ENCODE measurements around the gene ZNF92. TPM values are rescaled to one million over a fixed set of nuclear protein-coding genes. Genes with fewer than 3 reads are reported as not detected.

The ZNF92 gene
- total RNA-seq, 1 experiment from 2014 or later, result 9.4 TPM

DNA sequence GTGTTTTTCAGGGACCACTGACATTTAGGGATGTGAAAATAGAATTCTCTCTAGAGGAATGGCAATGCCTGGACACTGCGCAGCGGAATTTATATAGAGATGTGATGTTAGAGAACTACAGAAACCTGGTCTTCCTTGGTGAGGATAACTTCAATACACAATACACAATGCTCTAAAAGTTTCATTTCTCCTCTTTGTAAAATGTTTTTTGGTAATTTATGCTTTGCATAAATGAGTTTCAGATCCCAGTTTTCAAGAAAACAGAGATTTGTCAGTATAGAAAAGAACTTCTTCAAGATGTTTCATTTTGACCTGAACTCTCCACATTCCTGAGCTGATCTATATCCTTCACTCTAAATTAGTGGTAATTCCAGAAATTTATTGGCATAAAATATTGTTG, 14.2 kb downstream of the ZNF92 start:
- no peaks in the 10 kb centered on the region for H3K4me1 ChIP-seq (ENCODE audit: control insufficient read depth in 1 of 2, insufficient read depth in 2 of 2, low read length in 2 of 2)
- TF ChIP-seq POLR2AphosphoS5 (IDR thresholded peaks at IDR 0.05; ENCODE audit: low read depth, low read length) (no peak), TCF7L2 (IDR thresholded peaks at IDR 0.05; ENCODE audit: borderline replicate concordance, extremely low read depth, insufficient read depth, insufficient read length) (no peak), ELF1 (IDR thresholded peaks at IDR 0.05; ENCODE audit: borderline replicate concordance, low read depth) (no peak), FOSL1 (IDR thresholded peaks at IDR 0.05; ENCODE audit: low read depth) (no peak), SP1 (IDR thresholded peaks at IDR 0.05; ENCODE audit: low read depth) (no peak)
- TF ChIP-seq, protein P1, sequence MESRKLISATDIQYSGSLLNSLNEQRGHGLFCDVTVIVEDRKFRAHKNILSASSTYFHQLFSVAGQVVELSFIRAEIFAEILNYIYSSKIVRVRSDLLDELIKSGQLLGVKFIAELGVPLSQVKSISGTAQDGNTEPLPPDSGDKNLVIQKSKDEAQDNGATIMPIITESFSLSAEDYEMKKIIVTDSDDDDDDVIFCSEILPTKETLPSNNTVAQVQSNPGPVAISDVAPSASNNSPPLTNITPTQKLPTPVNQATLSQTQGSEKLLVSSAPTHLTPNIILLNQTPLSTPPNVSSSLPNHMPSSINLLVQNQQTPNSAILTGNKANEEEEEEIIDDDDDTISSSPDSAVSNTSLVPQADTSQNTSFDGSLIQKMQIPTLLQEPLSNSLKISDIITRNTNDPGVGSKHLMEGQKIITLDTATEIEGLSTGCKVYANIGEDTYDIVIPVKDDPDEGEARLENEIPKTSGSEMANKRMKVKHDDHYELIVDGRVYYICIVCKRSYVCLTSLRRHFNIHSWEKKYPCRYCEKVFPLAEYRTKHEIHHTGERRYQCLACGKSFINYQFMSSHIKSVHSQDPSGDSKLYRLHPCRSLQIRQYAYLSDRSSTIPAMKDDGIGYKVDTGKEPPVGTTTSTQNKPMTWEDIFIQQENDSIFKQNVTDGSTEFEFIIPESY (IDR thresholded peaks at IDR 0.05; ENCODE audit: extremely low read depth, insufficient replicate concordance, low read length), result no peak
- no peak overlapping the region for H3K4me3 ChIP-seq (replicated peaks in 1 of 2; ENCODE audit: low read depth in 1 of 2, low read length in 2 of 2)
- no peaks in the 10 kb centered on the region for H3K9me3 ChIP-seq (ENCODE audit: control insufficient read depth in 1 of 2, insufficient read depth in 1 of 2, low read depth in 1 of 2, low read length in 2 of 2)
- no peaks in the 10 kb centered on the region for H4K20me1 ChIP-seq (ENCODE audit: insufficient read depth)
- CTCF ChIA-PET, result no interaction called here
- DNase-seq (ENCODE audit: low read depth, low spot score) (no peak), ATAC-seq (no peak)
- no TSS peak for BruUV-seq (replicated peaks)
- H3K9ac ChIP-seq (ENCODE audit: low read length), result no peak overlapping the region
- POLR2A ChIA-PET, result no interaction called here
- no peak overlapping the region for H3K27ac ChIP-seq (ENCODE audit: low read depth, low read length)
- H3K79me2 ChIP-seq (ENCODE audit: insufficient read depth, low read length), result peaks cover 76% of the 10 kb centered on the region
- RAD21 ChIA-PET (ENCODE audit: low non-redundant PET in 1 of 2, low total read pairs in 2 of 2, uncharacterized antibody in 2 of 2, unreplicated experiment in 2 of 2), result no interaction called here
- no peaks in the 10 kb centered on the region for H3K27me3 ChIP-seq (ENCODE audit: insufficient read depth, low read length)
- no peak overlapping the region for H3K4me2 ChIP-seq (ENCODE audit: low read length)
- intact Hi-C loops (cut with micrococcal nuclease), result no loop called here
- no peaks in the 10 kb centered on the region for H3K9me2 ChIP-seq (ENCODE audit: insufficient read depth)
- H3K36me3 ChIP-seq (ENCODE audit: control insufficient read depth in 1 of 2, insufficient read depth in 2 of 2, low read length in 2 of 2), result peaks cover 10% of the 10 kb centered on the region in 2 experiments; a peak in 2 of 4 replicates
- H2AFZ ChIP-seq (ENCODE audit: low read depth, low read length, poor library complexity, severe bottlenecking), result no peak overlapping the region

DNA sequence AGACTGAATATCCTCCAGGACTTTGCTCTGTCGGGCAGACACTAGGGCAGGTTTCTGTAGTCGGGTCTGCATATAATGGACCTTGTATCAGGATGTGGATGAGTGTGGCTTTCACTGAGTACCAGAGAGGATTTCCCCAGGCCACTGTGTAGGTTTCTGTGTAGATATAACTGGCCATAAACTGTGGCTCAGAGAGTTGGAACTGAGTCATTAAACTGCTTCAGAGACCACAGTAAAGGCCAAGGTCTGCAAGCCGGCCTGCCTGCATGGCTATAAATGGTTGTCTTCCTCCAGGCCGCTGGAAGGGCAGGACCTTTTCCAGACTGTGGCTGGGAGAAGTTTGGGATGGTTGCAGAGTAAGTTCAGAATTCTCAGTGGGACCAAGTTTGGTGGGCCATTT, 16.9 kb downstream of the ZNF92 start:
- BruUV-seq (replicated peaks), result no TSS peak
- H3K9me3 ChIP-seq (ENCODE audit: control insufficient read depth in 1 of 2, insufficient read depth in 1 of 2, low read depth in 1 of 2, low read length in 2 of 2), result no peaks in the 10 kb centered on the region
- no peak for ATAC-seq
- CTCF ChIA-PET, result no interaction called here
- H3K9ac ChIP-seq (ENCODE audit: low read length), result no peak overlapping the region
- H3K36me3 ChIP-seq (ENCODE audit: control insufficient read depth in 1 of 2, insufficient read depth in 2 of 2, low read length in 2 of 2), result peaks cover 6 to 10% of the 10 kb centered on the region in 2 experiments; a peak in 1 of 4 replicates
- no peak overlapping the region for H3K27ac ChIP-seq (ENCODE audit: low read depth, low read length)
- no peaks in the 10 kb centered on the region for H3K4me1 ChIP-seq (ENCODE audit: control insufficient read depth in 1 of 2, insufficient read depth in 2 of 2, low read length in 2 of 2)
- POLR2A ChIA-PET, result no interaction called here
- H4K20me1 ChIP-seq (ENCODE audit: insufficient read depth), result no peaks in the 10 kb centered on the region
- intact Hi-C loops (cut with micrococcal nuclease), result no loop called here
- no peak overlapping the region for H2AFZ ChIP-seq (ENCODE audit: low read depth, low read length, poor library complexity, severe bottlenecking)
- H3K27me3 ChIP-seq (ENCODE audit: insufficient read depth, low read length), result no peaks in the 10 kb centered on the region
- no peak for DNase-seq (ENCODE audit: low read depth, low spot score)
- TF ChIP-seq POLR2A (IDR thresholded peaks at IDR 0.05; ENCODE audit: borderline replicate concordance, extremely low read depth, insufficient read depth, insufficient read length) (no peak), RAD21 (IDR thresholded peaks at IDR 0.05; ENCODE audit: low read depth) (no peak), ELF1 (IDR thresholded peaks at IDR 0.05; ENCODE audit: borderline replicate concordance, low read depth) (no peak), EZH2 (IDR thresholded peaks at IDR 0.05) (no peak), JUND (IDR thresholded peaks at IDR 0.05) (no peak), SIN3A (IDR thresholded peaks at IDR 0.05; ENCODE audit: low read depth) (no peak), CBX3 (IDR thresholded peaks at IDR 0.05; ENCODE audit: low read depth) (no peak)
- TF ChIP-seq, protein P2, sequence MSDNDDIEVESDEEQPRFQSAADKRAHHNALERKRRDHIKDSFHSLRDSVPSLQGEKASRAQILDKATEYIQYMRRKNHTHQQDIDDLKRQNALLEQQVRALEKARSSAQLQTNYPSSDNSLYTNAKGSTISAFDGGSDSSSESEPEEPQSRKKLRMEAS (IDR thresholded peaks at IDR 0.05), result no peak
- TF ChIP-seq, protein P3, sequence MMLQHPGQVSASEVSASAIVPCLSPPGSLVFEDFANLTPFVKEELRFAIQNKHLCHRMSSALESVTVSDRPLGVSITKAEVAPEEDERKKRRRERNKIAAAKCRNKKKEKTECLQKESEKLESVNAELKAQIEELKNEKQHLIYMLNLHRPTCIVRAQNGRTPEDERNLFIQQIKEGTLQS (IDR thresholded peaks at IDR 0.05), result no peak
- H3K4me2 ChIP-seq (ENCODE audit: low read length), result no peak overlapping the region
- peaks cover 76% of the 10 kb centered on the region for H3K79me2 ChIP-seq (ENCODE audit: insufficient read depth, low read length)
- no peak overlapping the region for H3K4me3 ChIP-seq (replicated peaks in 1 of 2; ENCODE audit: low read depth in 1 of 2, low read length in 2 of 2)
- no peaks in the 10 kb centered on the region for H3K9me2 ChIP-seq (ENCODE audit: insufficient read depth)
- RAD21 ChIA-PET (ENCODE audit: low non-redundant PET in 1 of 2, low total read pairs in 2 of 2, uncharacterized antibody in 2 of 2, unreplicated experiment in 2 of 2), result no interaction called here

All from HCT116 (cell line).